ENCODE data around the gene F12.

The F12 gene

GRCh38 chr5:177444106-177445051, 35.0 kb upstream of the F12 start:
- no peak for DNase-seq (ENCODE audit: insufficient read length)
- TF ChIP-seq POLR2AphosphoS5 (IDR thresholded peaks at IDR 0.05; ENCODE audit: low read depth, low read length) (peak; percentile 69), TAF1 (IDR thresholded peaks at IDR 0.05; ENCODE audit: borderline replicate concordance, low read depth, low read length) (no peak), POLR2A (IDR thresholded peaks at IDR 0.05; ENCODE audit: low read depth, low read length) (no peak)
- FAIRE-seq, result peak; percentile 95

- DNase-seq (ENCODE audit: insufficient read length), result no peak
These were observed 34.0 kb upstream of the F12 start for GRCh38 chr5:177443144-177443983.

GRCh38 chr5:177442066-177442826, 32.9 kb upstream of the F12 start:
- TF ChIP-seq POLR2AphosphoS5 (IDR thresholded peaks at IDR 0.05; ENCODE audit: low read depth, low read length) (no peak; the same call in 1 of the 2 replicates), TAF1 (IDR thresholded peaks at IDR 0.05; ENCODE audit: borderline replicate concordance, low read depth, low read length) (no peak), POLR2A (IDR thresholded peaks at IDR 0.05; ENCODE audit: low read depth, low read length) (no peak)
- FAIRE-seq, result no peak

More at GRCh38 chr5:177443144-177443983, 34.0 kb upstream of the F12 start:
- no peak; the same call in none of the 2 replicates for TF ChIP-seq POLR2AphosphoS5 (IDR thresholded peaks at IDR 0.05; ENCODE audit: low read depth, low read length)
- no peak; the same call in 1 of the 2 replicates for TF ChIP-seq POLR2A (IDR thresholded peaks at IDR 0.05; ENCODE audit: low read depth, low read length)
- no peak for TF ChIP-seq TAF1 (IDR thresholded peaks at IDR 0.05; ENCODE audit: borderline replicate concordance, low read depth, low read length)
- no peak for FAIRE-seq

GRCh38 chr5:177440990-177441780, 31.8 kb upstream of the F12 start:
- FAIRE-seq, result no peak
- no peak for DNase-seq (ENCODE audit: insufficient read length)
- TF ChIP-seq POLR2A (IDR thresholded peaks at IDR 0.05; ENCODE audit: low read depth, low read length), result no peak
- TF ChIP-seq POLR2AphosphoS5 (IDR thresholded peaks at IDR 0.05; ENCODE audit: low read depth, low read length), result no peak; the same call in 1 of the 2 replicates
- TF ChIP-seq TAF1 (IDR thresholded peaks at IDR 0.05; ENCODE audit: borderline replicate concordance, low read depth, low read length), result no peak

More at GRCh38 chr5:177442066-177442826, 32.9 kb upstream of the F12 start:
- DNase-seq (ENCODE audit: insufficient read length), result no peak

GRCh38 chr5:177440211-177440989, 31.0 kb upstream of the F12 start:
- no peak for FAIRE-seq
- no peak for DNase-seq (ENCODE audit: insufficient read length)
- TF ChIP-seq POLR2A (IDR thresholded peaks at IDR 0.05; ENCODE audit: low read depth, low read length), result peak; percentile 52; the same call in 1 of the 2 replicates
- TF ChIP-seq POLR2AphosphoS5 (IDR thresholded peaks at IDR 0.05; ENCODE audit: low read depth, low read length), result peak; percentile 42; the same call in 1 of the 2 replicates
- TF ChIP-seq TAF1 (IDR thresholded peaks at IDR 0.05; ENCODE audit: borderline replicate concordance, low read depth, low read length), result no peak

GRCh38 chr5:177439518-177440053, 30.2 kb upstream of the F12 start:
- FAIRE-seq (no peak), DNase-seq (ENCODE audit: insufficient read length) (no peak)
- TF ChIP-seq POLR2A (IDR thresholded peaks at IDR 0.05; ENCODE audit: low read depth, low read length) (no peak), POLR2AphosphoS5 (IDR thresholded peaks at IDR 0.05; ENCODE audit: low read depth, low read length) (peak; percentile 45; the same call in 1 of the 2 replicates), TAF1 (IDR thresholded peaks at IDR 0.05; ENCODE audit: borderline replicate concordance, low read depth, low read length) (no peak)

GRCh38 chr5:177438468-177438867, 29.1 kb upstream of the F12 start:
- no peak for DNase-seq (ENCODE audit: insufficient read length)
- FAIRE-seq, result no peak
- TF ChIP-seq TAF1 (IDR thresholded peaks at IDR 0.05; ENCODE audit: borderline replicate concordance, low read depth, low read length), result no peak
- peak; percentile 40; the same call in 1 of the 2 replicates for TF ChIP-seq POLR2A (IDR thresholded peaks at IDR 0.05; ENCODE audit: low read depth, low read length)
- peak; percentile 73 for TF ChIP-seq POLR2AphosphoS5 (IDR thresholded peaks at IDR 0.05; ENCODE audit: low read depth, low read length)

GRCh38 chr5:177437623-177438022, 28.3 kb upstream of the F12 start:
- FAIRE-seq, result no peak
- TF ChIP-seq POLR2AphosphoS5 (IDR thresholded peaks at IDR 0.05; ENCODE audit: low read depth, low read length), result no peak
- TF ChIP-seq TAF1 (IDR thresholded peaks at IDR 0.05; ENCODE audit: borderline replicate concordance, low read depth, low read length), result no peak
- TF ChIP-seq POLR2A (IDR thresholded peaks at IDR 0.05; ENCODE audit: low read depth, low read length), result no peak
- DNase-seq (ENCODE audit: insufficient read length), result no peak

All from GM12892 (cell line).